HepG2 (cell line): ENCODE measurements around the gene GARIN5A.

Experiments
- ARNT ChIP-seq: fragments of 450-650 bp; IDR thresholded peaks from 2 replicates; pipeline ENCODE4 v1.6.1; 2017
- EHMT2 ChIP-seq: fragments of 200-600 bp; sonication (generic); IDR thresholded peaks from 2 replicates; pipeline ENCODE4 v1.7.0; 2017; ENCODE audit warnings: antibody characterized with exemption, low read depth, low read length, borderline replicate concordance
- EZH2 ChIP-seq: conservative IDR thresholded peaks from 2 replicates; pipeline ENCODE4 v1.6.1; 2012; ENCODE audit warnings: mild to moderate bottlenecking, low read depth, low read length, moderate library complexity
- HNRNPL ChIP-seq: fragments of 200-400 bp; formaldehyde crosslinking; IDR thresholded peaks from 2 replicates; pipeline ENCODE4 v1.6.1; 2017; ENCODE audit warnings: mild to moderate bottlenecking, low read depth, low read length
- HOXA3 ChIP-seq: sonication (generic); formaldehyde crosslinking; IDR thresholded peaks from 2 replicates; pipeline ENCODE4 v1.5.0; 2020; ENCODE audit warnings: missing genetic modification reagents
- MIXL1 ChIP-seq: IDR thresholded peaks from 2 replicates; pipeline ENCODE4 v1.6.1; 2016
- MXD4 ChIP-seq: IDR thresholded peaks from 2 replicates; pipeline ENCODE4 v1.6.1; 2016; ENCODE audit warnings: mild to moderate bottlenecking, missing biosample characterization, missing genetic modification reagents
- TARDBP ChIP-seq: sonication (generic); formaldehyde crosslinking; IDR thresholded peaks from 2 replicates; pipeline ENCODE4 v1.8.0; 2022; ENCODE audit warnings: mild to moderate bottlenecking, missing genetic modification reagents
- THAP11 ChIP-seq: IDR thresholded peaks from 2 replicates; pipeline ENCODE4 v1.6.1; 2016; ENCODE audit warnings: missing biosample characterization, missing genetic modification reagents
- TF ChIP-seq, protein P1 (sequence below): sonication (generic); formaldehyde crosslinking; IDR thresholded peaks from 2 replicates; pipeline ENCODE4 v1.4.0; 2020; ENCODE audit warnings: low read depth, mild to moderate bottlenecking, missing genetic modification reagents
- TF ChIP-seq, protein P2 (sequence below), 2 experiments: sonication (generic) in 1 of 2; formaldehyde crosslinking in 1 of 2; IDR thresholded peaks; 2 replicates each; pipeline versions ENCODE4 v1.6.1 to v1.9.0; 2014 to 2022; ENCODE audit warnings: antibody characterized with exemption in 1 of 2, borderline replicate concordance in 1 of 2, inconsistent platforms in 1 of 2, low read depth in 1 of 2, missing genetic modification reagents in 1 of 2
- TF ChIP-seq, protein P3 (sequence below): sonication (generic); formaldehyde crosslinking; IDR thresholded peaks from one replicate; pipeline ENCODE4 v1.5.1; 2020; ENCODE audit warnings: mild to moderate bottlenecking, missing genetic modification reagents; ENCODE audit errors: not compliant biosample characterization
- TF ChIP-seq, protein P4 (sequence below): sonication (generic); formaldehyde crosslinking; IDR thresholded peaks from 2 replicates; pipeline ENCODE4 v1.5.0; 2020; ENCODE audit warnings: mild to moderate bottlenecking, missing genetic modification reagents, moderate library complexity
- TF ChIP-seq, protein P5 (sequence below): IDR thresholded peaks from 2 replicates; pipeline ENCODE4 v1.6.1; 2016; ENCODE audit warnings: low read depth, control low read depth

DNA sequence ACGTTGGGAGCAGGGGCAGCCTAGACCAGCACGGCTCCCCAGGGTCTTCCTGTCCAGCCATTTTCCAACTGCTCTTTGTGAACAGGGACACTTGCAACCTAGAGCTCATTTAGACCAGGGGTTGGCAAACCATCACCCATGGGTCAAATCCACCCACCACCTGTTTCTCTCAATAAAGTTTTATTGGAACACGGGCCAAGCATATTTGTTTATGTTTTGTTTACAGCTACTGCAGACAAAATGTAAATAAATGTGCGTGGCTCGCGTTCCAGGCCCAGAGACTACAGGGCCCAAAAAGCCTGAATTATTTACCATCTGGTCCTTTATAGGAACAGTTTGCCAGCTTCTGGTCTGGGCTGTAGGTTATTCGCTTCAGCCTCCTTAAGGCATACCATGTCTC lies 13.7 kb downstream of the GARIN5A start:
- TF ChIP-seq, protein P1, sequence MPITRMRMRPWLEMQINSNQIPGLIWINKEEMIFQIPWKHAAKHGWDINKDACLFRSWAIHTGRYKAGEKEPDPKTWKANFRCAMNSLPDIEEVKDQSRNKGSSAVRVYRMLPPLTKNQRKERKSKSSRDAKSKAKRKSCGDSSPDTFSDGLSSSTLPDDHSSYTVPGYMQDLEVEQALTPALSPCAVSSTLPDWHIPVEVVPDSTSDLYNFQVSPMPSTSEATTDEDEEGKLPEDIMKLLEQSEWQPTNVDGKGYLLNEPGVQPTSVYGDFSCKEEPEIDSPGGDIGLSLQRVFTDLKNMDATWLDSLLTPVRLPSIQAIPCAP (CRISPR knock-in tag) = no peak
- TF ChIP-seq MXD4 (CRISPR knock-in tag) (no peak), THAP11 (CRISPR knock-in tag) (no peak), ARNT (no peak), TARDBP (CRISPR knock-in tag) (no peak), EZH2 (no peak), EHMT2 (no peak), HNRNPL (no peak), MIXL1 (CRISPR knock-in tag) (no peak), HOXA3 (no peak)
- TF ChIP-seq, protein P2, sequence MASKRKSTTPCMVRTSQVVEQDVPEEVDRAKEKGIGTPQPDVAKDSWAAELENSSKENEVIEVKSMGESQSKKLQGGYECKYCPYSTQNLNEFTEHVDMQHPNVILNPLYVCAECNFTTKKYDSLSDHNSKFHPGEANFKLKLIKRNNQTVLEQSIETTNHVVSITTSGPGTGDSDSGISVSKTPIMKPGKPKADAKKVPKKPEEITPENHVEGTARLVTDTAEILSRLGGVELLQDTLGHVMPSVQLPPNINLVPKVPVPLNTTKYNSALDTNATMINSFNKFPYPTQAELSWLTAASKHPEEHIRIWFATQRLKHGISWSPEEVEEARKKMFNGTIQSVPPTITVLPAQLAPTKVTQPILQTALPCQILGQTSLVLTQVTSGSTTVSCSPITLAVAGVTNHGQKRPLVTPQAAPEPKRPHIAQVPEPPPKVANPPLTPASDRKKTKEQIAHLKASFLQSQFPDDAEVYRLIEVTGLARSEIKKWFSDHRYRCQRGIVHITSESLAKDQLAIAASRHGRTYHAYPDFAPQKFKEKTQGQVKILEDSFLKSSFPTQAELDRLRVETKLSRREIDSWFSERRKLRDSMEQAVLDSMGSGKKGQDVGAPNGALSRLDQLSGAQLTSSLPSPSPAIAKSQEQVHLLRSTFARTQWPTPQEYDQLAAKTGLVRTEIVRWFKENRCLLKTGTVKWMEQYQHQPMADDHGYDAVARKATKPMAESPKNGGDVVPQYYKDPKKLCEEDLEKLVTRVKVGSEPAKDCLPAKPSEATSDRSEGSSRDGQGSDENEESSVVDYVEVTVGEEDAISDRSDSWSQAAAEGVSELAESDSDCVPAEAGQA (IDR thresholded peaks at IDR 0.05; ENCODE audit: low read depth) = no peak
- TF ChIP-seq, protein P2 (CRISPR knock-in tag; IDR thresholded peaks at IDR 0.05; ENCODE audit: borderline replicate concordance) = no peak
- TF ChIP-seq, protein P3, sequence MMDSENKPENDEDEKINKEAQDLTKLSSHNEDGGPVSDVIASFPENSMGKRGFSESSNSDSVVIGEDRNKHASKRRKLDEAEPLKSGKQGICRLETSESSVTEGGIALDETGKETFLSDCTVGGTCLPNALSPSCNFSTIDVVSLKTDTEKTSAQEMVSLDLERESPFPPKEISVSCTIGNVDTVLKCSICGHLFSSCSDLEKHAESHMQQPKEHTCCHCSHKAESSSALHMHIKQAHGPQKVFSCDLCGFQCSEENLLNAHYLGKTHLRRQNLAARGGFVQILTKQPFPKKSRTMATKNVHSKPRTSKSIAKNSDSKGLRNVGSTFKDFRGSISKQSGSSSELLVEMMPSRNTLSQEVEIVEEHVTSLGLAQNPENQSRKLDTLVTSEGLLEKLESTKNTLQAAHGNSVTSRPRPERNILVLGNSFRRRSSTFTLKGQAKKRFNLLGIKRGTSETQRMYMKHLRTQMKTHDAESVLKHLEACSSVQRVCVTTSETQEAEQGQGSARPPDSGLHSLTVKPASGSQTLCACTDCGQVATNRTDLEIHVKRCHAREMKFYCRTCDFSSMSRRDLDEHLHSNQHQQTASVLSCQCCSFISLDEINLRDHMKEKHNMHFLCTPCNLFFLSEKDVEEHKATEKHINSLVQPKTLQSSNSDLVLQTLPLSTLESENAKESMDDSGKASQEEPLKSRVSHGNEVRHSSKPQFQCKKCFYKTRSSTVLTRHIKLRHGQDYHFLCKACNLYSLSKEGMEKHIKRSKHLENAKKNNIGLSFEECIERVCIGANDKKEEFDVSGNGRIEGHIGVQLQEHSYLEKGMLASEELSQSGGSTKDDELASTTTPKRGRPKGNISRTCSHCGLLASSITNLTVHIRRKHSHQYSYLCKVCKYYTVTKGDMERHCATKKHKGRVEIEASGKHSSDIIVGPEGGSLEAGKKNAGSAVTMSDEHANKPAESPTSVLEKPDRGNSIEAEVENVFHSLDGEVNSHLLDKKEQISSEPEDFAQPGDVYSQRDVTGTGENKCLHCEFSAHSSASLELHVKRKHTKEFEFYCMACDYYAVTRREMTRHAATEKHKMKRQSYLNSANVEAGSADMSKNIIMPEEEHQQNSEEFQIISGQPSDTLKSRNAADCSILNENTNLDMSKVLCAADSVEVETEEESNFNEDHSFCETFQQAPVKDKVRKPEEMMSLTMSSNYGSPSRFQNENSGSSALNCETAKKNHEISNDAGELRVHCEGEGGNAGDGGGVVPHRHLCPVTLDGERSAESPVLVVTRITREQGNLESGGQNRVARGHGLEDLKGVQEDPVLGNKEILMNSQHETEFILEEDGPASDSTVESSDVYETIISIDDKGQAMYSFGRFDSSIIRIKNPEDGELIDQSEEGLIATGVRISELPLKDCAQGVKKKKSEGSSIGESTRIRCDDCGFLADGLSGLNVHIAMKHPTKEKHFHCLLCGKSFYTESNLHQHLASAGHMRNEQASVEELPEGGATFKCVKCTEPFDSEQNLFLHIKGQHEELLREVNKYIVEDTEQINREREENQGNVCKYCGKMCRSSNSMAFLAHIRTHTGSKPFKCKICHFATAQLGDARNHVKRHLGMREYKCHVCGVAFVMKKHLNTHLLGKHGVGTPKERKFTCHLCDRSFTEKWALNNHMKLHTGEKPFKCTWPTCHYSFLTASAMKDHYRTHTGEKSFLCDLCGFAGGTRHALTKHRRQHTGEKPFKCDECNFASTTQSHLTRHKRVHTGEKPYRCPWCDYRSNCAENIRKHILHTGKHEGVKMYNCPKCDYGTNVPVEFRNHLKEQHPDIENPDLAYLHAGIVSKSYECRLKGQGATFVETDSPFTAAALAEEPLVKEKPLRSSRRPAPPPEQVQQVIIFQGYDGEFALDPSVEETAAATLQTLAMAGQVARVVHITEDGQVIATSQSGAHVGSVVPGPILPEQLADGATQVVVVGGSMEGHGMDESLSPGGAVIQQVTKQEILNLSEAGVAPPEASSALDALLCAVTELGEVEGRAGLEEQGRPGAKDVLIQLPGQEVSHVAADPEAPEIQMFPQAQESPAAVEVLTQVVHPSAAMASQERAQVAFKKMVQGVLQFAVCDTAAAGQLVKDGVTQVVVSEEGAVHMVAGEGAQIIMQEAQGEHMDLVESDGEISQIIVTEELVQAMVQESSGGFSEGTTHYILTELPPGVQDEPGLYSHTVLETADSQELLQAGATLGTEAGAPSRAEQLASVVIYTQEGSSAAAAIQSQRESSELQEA = no peak
- TF ChIP-seq, protein P4, sequence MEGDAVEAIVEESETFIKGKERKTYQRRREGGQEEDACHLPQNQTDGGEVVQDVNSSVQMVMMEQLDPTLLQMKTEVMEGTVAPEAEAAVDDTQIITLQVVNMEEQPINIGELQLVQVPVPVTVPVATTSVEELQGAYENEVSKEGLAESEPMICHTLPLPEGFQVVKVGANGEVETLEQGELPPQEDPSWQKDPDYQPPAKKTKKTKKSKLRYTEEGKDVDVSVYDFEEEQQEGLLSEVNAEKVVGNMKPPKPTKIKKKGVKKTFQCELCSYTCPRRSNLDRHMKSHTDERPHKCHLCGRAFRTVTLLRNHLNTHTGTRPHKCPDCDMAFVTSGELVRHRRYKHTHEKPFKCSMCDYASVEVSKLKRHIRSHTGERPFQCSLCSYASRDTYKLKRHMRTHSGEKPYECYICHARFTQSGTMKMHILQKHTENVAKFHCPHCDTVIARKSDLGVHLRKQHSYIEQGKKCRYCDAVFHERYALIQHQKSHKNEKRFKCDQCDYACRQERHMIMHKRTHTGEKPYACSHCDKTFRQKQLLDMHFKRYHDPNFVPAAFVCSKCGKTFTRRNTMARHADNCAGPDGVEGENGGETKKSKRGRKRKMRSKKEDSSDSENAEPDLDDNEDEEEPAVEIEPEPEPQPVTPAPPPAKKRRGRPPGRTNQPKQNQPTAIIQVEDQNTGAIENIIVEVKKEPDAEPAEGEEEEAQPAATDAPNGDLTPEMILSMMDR (CRISPR knock-in tag) = no peak
- TF ChIP-seq, protein P5, sequence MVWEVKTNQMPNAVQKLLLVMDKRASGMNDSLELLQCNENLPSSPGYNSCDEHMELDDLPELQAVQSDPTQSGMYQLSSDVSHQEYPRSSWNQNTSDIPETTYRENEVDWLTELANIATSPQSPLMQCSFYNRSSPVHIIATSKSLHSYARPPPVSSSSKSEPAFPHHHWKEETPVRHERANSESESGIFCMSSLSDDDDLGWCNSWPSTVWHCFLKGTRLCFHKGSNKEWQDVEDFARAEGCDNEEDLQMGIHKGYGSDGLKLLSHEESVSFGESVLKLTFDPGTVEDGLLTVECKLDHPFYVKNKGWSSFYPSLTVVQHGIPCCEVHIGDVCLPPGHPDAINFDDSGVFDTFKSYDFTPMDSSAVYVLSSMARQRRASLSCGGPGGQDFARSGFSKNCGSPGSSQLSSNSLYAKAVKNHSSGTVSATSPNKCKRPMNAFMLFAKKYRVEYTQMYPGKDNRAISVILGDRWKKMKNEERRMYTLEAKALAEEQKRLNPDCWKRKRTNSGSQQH (CRISPR knock-in tag) = no peak
